ENCODE data around the gene ETNPPL. TPM values are rescaled to one million over a fixed set of nuclear protein-coding genes. Genes with fewer than 3 reads are reported as not detected.

ETNPPL gene
- total RNA-seq: not detected

- H3K9me3 Mint-ChIP-seq: no peaks in the 10 kb centered on the region
- H3K4me1 Mint-ChIP-seq (ENCODE audit: low read depth): peaks cover 15% of the 10 kb centered on the region
- H3K36me3 Mint-ChIP-seq (ENCODE audit: insufficient read depth in 2 of 2): peaks cover 2% of the 10 kb centered on the region in 2 donors
- DNase-seq (peak; percentile 17 to 30), ATAC-seq (replicated peaks in 1 of 2) (peak; percentile 83 to 86)
- peak within 1 kb of the TSS; percentile 82 to 95 for H3K4me3 Mint-ChIP-seq
- H3K27ac Mint-ChIP-seq: no peak within 1 kb of the TSS
- peaks cover 43% of the 10 kb centered on the region for H3K27me3 Mint-ChIP-seq (ENCODE audit: low read depth)
These were observed at the start of gene ETNPPL for GRCh38 chr4:108762559-108763225. Gene ETNPPL (minus strand): TSS chr4:108763053. CDS start chr4:108762898, 155 bp downstream.

GRCh38 chr4:108811486-108811885 lies 48.6 kb upstream of the ETNPPL start:
- no peak for ATAC-seq (replicated peaks in 1 of 2)
- no peak overlapping the region for H3K27ac Mint-ChIP-seq
- DNase-seq: no peak
- H3K27me3 Mint-ChIP-seq (ENCODE audit: low read depth): peaks cover 46% of the 10 kb centered on the region
- H3K4me1 Mint-ChIP-seq (ENCODE audit: low read depth): peaks cover 12% of the 10 kb centered on the region
- H3K4me3 Mint-ChIP-seq: no peak overlapping the region
- H3K9me3 Mint-ChIP-seq: no peaks in the 10 kb centered on the region
- H3K36me3 Mint-ChIP-seq (ENCODE audit: insufficient read depth in 2 of 2): peaks cover 0 to 2% of the 10 kb centered on the region in 2 donors

- ATAC-seq (replicated peaks in 1 of 2) (no peak), DNase-seq (no peak)
- Mint-ChIP-seq H3K27me3 (ENCODE audit: low read depth) (peaks cover 34% of the 10 kb centered on the region), H3K27ac (no peak overlapping the region), H3K4me1 (ENCODE audit: low read depth) (peaks cover 12% of the 10 kb centered on the region), H3K36me3 (ENCODE audit: insufficient read depth in 2 of 2) (peaks cover 0 to 2% of the 10 kb centered on the region in 2 donors), H3K4me3 (no peak overlapping the region), H3K9me3 (no peaks in the 10 kb centered on the region)
These were observed 47.2 kb upstream of the ETNPPL start for GRCh38 chr4:108810087-108810486.

GRCh38 chr4:108804648-108805273 lies 41.9 kb upstream of the ETNPPL start:
- Mint-ChIP-seq H3K4me1 (ENCODE audit: low read depth) (no peaks in the 10 kb centered on the region), H3K9me3 (no peaks in the 10 kb centered on the region), H3K36me3 (ENCODE audit: insufficient read depth in 2 of 2) (peaks cover 0 to 2% of the 10 kb centered on the region in 2 donors), H3K4me3 (no peak overlapping the region), H3K27ac (no peak overlapping the region), H3K27me3 (ENCODE audit: low read depth) (peaks cover 11% of the 10 kb centered on the region)
- DNase-seq: no peak
- no peak for ATAC-seq (replicated peaks in 1 of 2)

- DNase-seq (no peak), ATAC-seq (replicated peaks in 1 of 2) (no peak)
- Mint-ChIP-seq H3K27ac (no peak overlapping the region), H3K36me3 (ENCODE audit: insufficient read depth in 2 of 2) (no peaks in the 10 kb centered on the region), H3K4me1 (ENCODE audit: low read depth) (no peaks in the 10 kb centered on the region), H3K27me3 (ENCODE audit: low read depth) (no peaks in the 10 kb centered on the region), H3K9me3 (no peaks in the 10 kb centered on the region), H3K4me3 (no peak overlapping the region)
These were observed 36.5 kb upstream of the ETNPPL start for GRCh38 chr4:108799306-108799705.

- no peak for DNase-seq
- Mint-ChIP-seq H3K36me3 (ENCODE audit: insufficient read depth in 2 of 2) (no peaks in the 10 kb centered on the region), H3K9me3 (no peaks in the 10 kb centered on the region), H3K27ac (no peak overlapping the region), H3K4me1 (ENCODE audit: low read depth) (no peaks in the 10 kb centered on the region), H3K27me3 (ENCODE audit: low read depth) (no peaks in the 10 kb centered on the region), H3K4me3 (no peak overlapping the region)
- no peak for ATAC-seq (replicated peaks in 1 of 2)
These were observed 33.3 kb upstream of the ETNPPL start for GRCh38 chr4:108796173-108796572.

- no peak for ATAC-seq (replicated peaks in 1 of 2)
- no peak for DNase-seq
- H3K9me3 Mint-ChIP-seq: no peaks in the 10 kb centered on the region
- H3K27me3 Mint-ChIP-seq (ENCODE audit: low read depth): no peaks in the 10 kb centered on the region
- no peak overlapping the region for H3K27ac Mint-ChIP-seq
- H3K4me1 Mint-ChIP-seq (ENCODE audit: low read depth): no peaks in the 10 kb centered on the region
- no peak overlapping the region for H3K4me3 Mint-ChIP-seq
- H3K36me3 Mint-ChIP-seq (ENCODE audit: insufficient read depth in 2 of 2): no peaks in the 10 kb centered on the region
These were observed 32.9 kb upstream of the ETNPPL start for GRCh38 chr4:108795733-108796132.

GRCh38 chr4:108794136-108794535 lies 31.3 kb upstream of the ETNPPL start:
- no peak for ATAC-seq (replicated peaks in 1 of 2)
- H3K4me3 Mint-ChIP-seq: no peak overlapping the region
- H3K9me3 Mint-ChIP-seq: no peaks in the 10 kb centered on the region
- H3K27me3 Mint-ChIP-seq (ENCODE audit: low read depth): no peaks in the 10 kb centered on the region
- H3K27ac Mint-ChIP-seq: no peak overlapping the region
- H3K4me1 Mint-ChIP-seq (ENCODE audit: low read depth): no peaks in the 10 kb centered on the region
- no peak for DNase-seq
- no peaks in the 10 kb centered on the region for H3K36me3 Mint-ChIP-seq (ENCODE audit: insufficient read depth in 2 of 2)

- H3K9me3 Mint-ChIP-seq: no peaks in the 10 kb centered on the region
- H3K4me1 Mint-ChIP-seq (ENCODE audit: low read depth): no peaks in the 10 kb centered on the region
- no peak for ATAC-seq (replicated peaks in 1 of 2)
These were observed 30.6 kb upstream of the ETNPPL start for GRCh38 chr4:108793415-108793814.

GRCh38 chr4:108788731-108789130 lies 25.9 kb upstream of the ETNPPL start:
- Mint-ChIP-seq H3K27ac (no peak overlapping the region), H3K9me3 (no peaks in the 10 kb centered on the region), H3K4me3 (no peak overlapping the region), H3K4me1 (ENCODE audit: low read depth) (no peaks in the 10 kb centered on the region), H3K36me3 (ENCODE audit: insufficient read depth in 2 of 2) (no peaks in the 10 kb centered on the region), H3K27me3 (ENCODE audit: low read depth) (no peaks in the 10 kb centered on the region)
- DNase-seq: no peak
- no peak for ATAC-seq (replicated peaks in 1 of 2)

More at GRCh38 chr4:108793415-108793814, 30.6 kb upstream of the ETNPPL start:
- H3K27me3 Mint-ChIP-seq (ENCODE audit: low read depth): no peaks in the 10 kb centered on the region
- no peaks in the 10 kb centered on the region for H3K36me3 Mint-ChIP-seq (ENCODE audit: insufficient read depth in 2 of 2)
- no peak overlapping the region for H3K27ac Mint-ChIP-seq
- no peak overlapping the region for H3K4me3 Mint-ChIP-seq
- DNase-seq: no peak

GRCh38 chr4:108787724-108788123 lies 24.9 kb upstream of the ETNPPL start:
- ATAC-seq (replicated peaks in 1 of 2): no peak

GRCh38 chr4:108787106-108787505 lies 24.3 kb upstream of the ETNPPL start:
- DNase-seq: no peak
- Mint-ChIP-seq H3K4me1 (ENCODE audit: low read depth) (no peaks in the 10 kb centered on the region), H3K36me3 (ENCODE audit: insufficient read depth in 2 of 2) (no peaks in the 10 kb centered on the region)

More at GRCh38 chr4:108787724-108788123, 24.9 kb upstream of the ETNPPL start:
- no peak overlapping the region for H3K4me3 Mint-ChIP-seq
- H3K9me3 Mint-ChIP-seq: no peaks in the 10 kb centered on the region
- no peaks in the 10 kb centered on the region for H3K36me3 Mint-ChIP-seq (ENCODE audit: insufficient read depth in 2 of 2)
- DNase-seq: no peak
- H3K27ac Mint-ChIP-seq: no peak overlapping the region
- no peaks in the 10 kb centered on the region for H3K4me1 Mint-ChIP-seq (ENCODE audit: low read depth)
- no peaks in the 10 kb centered on the region for H3K27me3 Mint-ChIP-seq (ENCODE audit: low read depth)

GRCh38 chr4:108786351-108786750 lies 23.5 kb upstream of the ETNPPL start:
- Mint-ChIP-seq H3K27me3 (ENCODE audit: low read depth) (no peaks in the 10 kb centered on the region), H3K27ac (no peak overlapping the region), H3K36me3 (ENCODE audit: insufficient read depth in 2 of 2) (no peaks in the 10 kb centered on the region), H3K4me1 (ENCODE audit: low read depth) (no peaks in the 10 kb centered on the region), H3K9me3 (no peaks in the 10 kb centered on the region), H3K4me3 (no peak overlapping the region)
- ATAC-seq (replicated peaks in 1 of 2) (no peak), DNase-seq (no peak)

More at GRCh38 chr4:108787106-108787505, 24.3 kb upstream of the ETNPPL start:
- Mint-ChIP-seq H3K4me3 (no peak overlapping the region), H3K27ac (no peak overlapping the region), H3K9me3 (no peaks in the 10 kb centered on the region), H3K27me3 (ENCODE audit: low read depth) (no peaks in the 10 kb centered on the region)
- no peak for ATAC-seq (replicated peaks in 1 of 2)
